Uterus (tissue), 4 donors: ENCODE data around the gene SIRPG. TPM values are rescaled to one million over a fixed set of nuclear protein-coding genes. Genes with fewer than 3 reads are reported as not detected.

ENCODE experiments used
- DNase-seq, 2 donors: peaks; one replicate each; pipeline ENCODE4 v3.0.0-alpha.2; 2019 to 2020
- H3K27ac ChIP-seq, 2 donors: fragments of 200-600 bp; sonication (generic); 1 replicate in 1 of 2; 2 replicates in 1 of 2; pipeline ENCODE4 v1.5.1; 2016 to 2018
- H3K27me3 ChIP-seq, 2 donors: fragments of 200-600 bp; sonication (generic); one replicate each; pipeline ENCODE4 v1.5.1; 2018 to 2019; ENCODE audit warnings: control low read depth in 1 of 2
- H3K36me3 ChIP-seq, 2 donors: fragments of 200-600 bp; sonication (generic); one replicate each; pipeline ENCODE4 v1.5.1; 2019; ENCODE audit warnings: control low read depth in 1 of 2
- H3K4me1 ChIP-seq, 2 donors: fragments of 200-600 bp; sonication (generic); one replicate each; pipeline ENCODE4 v1.5.1; 2018 to 2019; ENCODE audit warnings: control low read depth in 1 of 2
- H3K4me3 ChIP-seq, 2 donors: fragments of 200-600 bp; sonication (generic); 1 replicate in 1 of 2; 2 replicates in 1 of 2; pipeline ENCODE4 v1.5.1; 2018 to 2019; ENCODE audit warnings: mild to moderate bottlenecking in 1 of 2
- H3K9me3 ChIP-seq, 2 donors: fragments of 200-600 bp; sonication (generic); one replicate each; pipeline ENCODE4 v1.5.1; 2019; ENCODE audit warnings: control low read depth in 1 of 2
- CTCF ChIP-seq, 4 experiments: fragments of 200-600 bp in 2 of 4; fragments of 450-650 bp in 2 of 4; sonication (generic) in 2 of 4; IDR thresholded peaks; one replicate each; pipeline ENCODE4 v1.5.1; 2016 to 2019; ENCODE audit warnings: antibody characterized with exemption in 4 of 4, mild to moderate bottlenecking in 2 of 4, moderate library complexity in 1 of 4
- POLR2A ChIP-seq, 2 donors: fragments of 450-650 bp; IDR thresholded peaks; one replicate each; pipeline ENCODE4 v1.6.1; 2016; ENCODE audit warnings: antibody characterized with exemption in 2 of 2, mild to moderate bottlenecking in 1 of 2, moderate library complexity in 1 of 2
- intact Hi-C: fragments of 100-400 bp; cut with DNase I; formaldehyde crosslinking; loops from one replicate; pipeline ENCODE4 v1.15.1; 2023; ENCODE audit warnings: low total_unique reads
- total RNA-seq, 4 donors: library from RNA; depleted of rRNA in 3 of 4; stranded (reverse); fragments of >200 nt in 3 of 4; gene quantifications; one replicate each; pipeline versions ENCODE4 v1.1.0 to v1.2.4, GENCODE V29; 2014 to 2023
- donor health status: DM: yes; HTN: yes; CAD: no.

SIRPG gene
- total RNA-seq, 4 donors from 2014 or later: 0.28 TPM; not detected in 3

- H3K27ac ChIP-seq: no peak overlapping the region
- H3K4me1 ChIP-seq: no peaks in the 10 kb centered on the region
- no peak for TF ChIP-seq CTCF (IDR thresholded peaks at IDR 0.05)
- no peak for TF ChIP-seq POLR2A (IDR thresholded peaks at IDR 0.05)
- no peak overlapping the region for H3K4me3 ChIP-seq
- H3K9me3 ChIP-seq: no peaks in the 10 kb centered on the region
- no peaks in the 10 kb centered on the region for H3K27me3 ChIP-seq
- intact Hi-C loops: no loop called here
- no peaks in the 10 kb centered on the region for H3K36me3 ChIP-seq
- DNase-seq: no peak
Measured at GRCh38 chr20:1685304-1686052, 27.9 kb upstream of the SIRPG start.

- Histone ChIP-seq H3K4me1 (no peaks in the 10 kb centered on the region), H3K9me3 (no peaks in the 10 kb centered on the region), H3K27me3 (no peaks in the 10 kb centered on the region), H3K27ac (no peak overlapping the region), H3K4me3 (no peak overlapping the region), H3K36me3 (no peaks in the 10 kb centered on the region)
- no peak for TF ChIP-seq CTCF (IDR thresholded peaks at IDR 0.05)
- TF ChIP-seq POLR2A (IDR thresholded peaks at IDR 0.05): no peak
- intact Hi-C loops: no loop called here
- no peak for DNase-seq
Measured at GRCh38 chr20:1684872-1685271, 27.3 kb upstream of the SIRPG start.

DNA sequence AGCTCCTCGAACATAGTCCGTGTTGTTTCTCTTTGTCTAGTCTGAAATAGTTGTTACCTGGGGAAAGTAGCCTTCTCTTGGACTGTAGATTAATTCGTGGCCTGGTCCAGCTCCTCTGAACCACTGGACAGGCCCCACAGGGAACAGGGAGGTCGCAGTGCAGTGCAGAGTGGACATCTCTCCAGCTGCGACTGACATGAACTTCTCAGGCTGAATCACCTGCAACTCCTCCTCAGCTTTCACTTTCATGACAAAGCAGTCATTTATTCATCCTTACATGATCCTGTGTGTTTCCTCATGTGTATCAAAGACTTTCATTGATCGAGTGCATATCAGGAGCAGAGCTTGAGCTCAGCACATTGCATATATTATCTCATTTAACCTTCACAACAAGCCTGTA lies 19.1 kb upstream of the SIRPG start:
- intact Hi-C loops: no loop called here
- Histone ChIP-seq H3K27ac (no peak overlapping the region), H3K9me3 (no peaks in the 10 kb centered on the region), H3K4me3 (no peak overlapping the region), H3K36me3 (no peaks in the 10 kb centered on the region), H3K27me3 (no peaks in the 10 kb centered on the region), H3K4me1 (no peaks in the 10 kb centered on the region)
- no peak for DNase-seq
- TF ChIP-seq POLR2A (IDR thresholded peaks at IDR 0.05): no peak
- no peak for TF ChIP-seq CTCF (IDR thresholded peaks at IDR 0.05)

GRCh38 chr20:1674990-1675780 lies 17.6 kb upstream of the SIRPG start:
- no peak for DNase-seq
- TF ChIP-seq POLR2A (IDR thresholded peaks at IDR 0.05): no peak
- H3K9me3 ChIP-seq: no peaks in the 10 kb centered on the region
- H3K27me3 ChIP-seq: no peaks in the 10 kb centered on the region
- intact Hi-C loops: no loop called here
- no peak overlapping the region for H3K4me3 ChIP-seq
- no peaks in the 10 kb centered on the region for H3K36me3 ChIP-seq
- H3K27ac ChIP-seq: no peak overlapping the region
- H3K4me1 ChIP-seq: no peaks in the 10 kb centered on the region

DNA sequence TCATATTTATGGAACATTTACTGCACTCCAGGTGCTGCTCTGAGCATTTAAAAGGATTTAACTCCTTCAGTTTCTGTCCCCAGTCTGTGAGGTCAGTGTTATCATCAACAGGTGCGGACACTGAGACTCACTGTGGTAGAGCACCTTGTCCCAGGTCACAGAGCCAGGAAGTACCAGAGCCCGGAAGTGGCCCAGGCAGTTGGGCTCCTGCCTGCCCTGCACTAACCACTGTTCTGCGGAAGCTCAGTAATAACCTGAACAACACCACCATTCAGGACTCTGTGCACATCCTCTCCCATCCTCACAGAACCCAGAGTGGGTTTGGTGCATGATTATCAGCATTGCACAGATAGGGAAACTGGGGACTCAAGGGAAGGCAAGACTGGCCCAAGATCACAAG lies 16.8 kb upstream of the SIRPG start:
- TF ChIP-seq CTCF (IDR thresholded peaks at IDR 0.05): no peak
- DNase-seq: no peak
- H3K4me1 ChIP-seq: no peaks in the 10 kb centered on the region
- no peaks in the 10 kb centered on the region for H3K9me3 ChIP-seq
- intact Hi-C loops: no loop called here
- no peak overlapping the region for H3K4me3 ChIP-seq
- H3K36me3 ChIP-seq: no peaks in the 10 kb centered on the region
- no peaks in the 10 kb centered on the region for H3K27me3 ChIP-seq
- H3K27ac ChIP-seq: no peak overlapping the region
